ENCODE data around the gene TSEN2.
"Not testable (repeated sequence)": the region's sequence is repeated elsewhere in the genome, so short reads cannot be mapped to it uniquely, and the experiment has no call there.

The TSEN2 gene

GRCh38 chr3:12503126-12503957 is 19.1 kb downstream of the TSEN2 start:
- DNase-seq (ENCODE audit: low read depth in 2 of 2): no peak

- no peak for DNase-seq (ENCODE audit: low read depth in 2 of 2)
Measured at GRCh38 chr3:12506201-12506709, 22.0 kb downstream of the TSEN2 start.

- no peak for DNase-seq (ENCODE audit: low read depth in 2 of 2)
Measured at GRCh38 chr3:12507591-12508281, 23.5 kb downstream of the TSEN2 start.

- DNase-seq (ENCODE audit: low read depth in 2 of 2): no peak
Measured at GRCh38 chr3:12508291-12508700, 24.0 kb downstream of the TSEN2 start.

- DNase-seq (ENCODE audit: low read depth in 2 of 2): no peak
Measured at GRCh38 chr3:12509466-12509865, 25.2 kb downstream of the TSEN2 start.

- no peak for DNase-seq (ENCODE audit: low read depth in 2 of 2)
Measured at GRCh38 chr3:12512534-12513118, 28.3 kb downstream of the TSEN2 start.

- no peak for DNase-seq (ENCODE audit: low read depth in 2 of 2)
Measured at GRCh38 chr3:12513694-12514446, 29.6 kb downstream of the TSEN2 start.

- DNase-seq (ENCODE audit: low read depth in 2 of 2): no peak
Measured at GRCh38 chr3:12515631-12516030, 31.4 kb downstream of the TSEN2 start.

GRCh38 chr3:12516873-12517272 is 32.6 kb downstream of the TSEN2 start:
- no peak for DNase-seq (ENCODE audit: low read depth in 2 of 2)

GRCh38 chr3:12518261-12519028 is 34.2 kb downstream of the TSEN2 start:
- no peak for DNase-seq (ENCODE audit: low read depth in 2 of 2)

GRCh38 chr3:12521010-12521409 is 36.7 kb downstream of the TSEN2 start:
- no peak for DNase-seq (ENCODE audit: low read depth in 2 of 2)

- no peak for DNase-seq (ENCODE audit: low read depth in 2 of 2)
Measured at GRCh38 chr3:12522721-12523120, 38.4 kb downstream of the TSEN2 start.

- DNase-seq (ENCODE audit: low read depth in 2 of 2): no peak
Measured at GRCh38 chr3:12527757-12528143, 43.5 kb downstream of the TSEN2 start.

GRCh38 chr3:12532182-12532581 is 47.9 kb downstream of the TSEN2 start:
- DNase-seq (ENCODE audit: low read depth in 2 of 2): no peak

- DNase-seq (ENCODE audit: low read depth in 2 of 2): no peak
Measured at GRCh38 chr3:12536423-12536822, 52.1 kb downstream of the TSEN2 start.

GRCh38 chr3:12541625-12542024 is 57.3 kb downstream of the TSEN2 start:
- no peak for DNase-seq (ENCODE audit: low read depth in 2 of 2)

GRCh38 chr3:12543497-12543896 is 59.2 kb downstream of the TSEN2 start:
- DNase-seq (ENCODE audit: low read depth in 2 of 2): not testable (repeated sequence)

- no peak for DNase-seq (ENCODE audit: low read depth in 2 of 2)
Measured at GRCh38 chr3:12544652-12545472, 60.6 kb downstream of the TSEN2 start.

- DNase-seq (ENCODE audit: low read depth in 2 of 2): no peak
Measured at GRCh38 chr3:12545473-12545791, 61.2 kb downstream of the TSEN2 start, which contains the start of gene MKRN2OS. MKRN2OS (minus strand) TSS chr3:12545499; CDS start chr3:12545464, 35 bp downstream.
